HepG2 (cell line): Measurements from ENCODE around the gene L1CAM. TPM values are rescaled to one million over a fixed set of nuclear protein-coding genes. Genes with fewer than 3 reads are reported as not detected.

Experiments used
- ATAC-seq: fragments of 200-7000 bp; cut with Tn5 transposase; 3 replicates; pipeline ENCODE4 v1.9.1; 2020; ENCODE audit warnings: mild to moderate bottlenecking, moderate library complexity
- BruUV-seq: library from RNA; stranded (reverse); fragments of 400-500 nt; replicated peaks from 2 replicates; lab custom pipeline; 2021; lab: Mats Ljungman, UMichigan
- CTCF ChIA-PET: fragments of 300-600 bp; formaldehyde crosslinking; extraction: SDS; loops from one replicate; lab custom pipeline; 2021; ENCODE audit warnings: low total read pairs, inconsistent platforms, low intra/inter-chr PET ratio; lab: Yijun Ruan, JAX
- POLR2A ChIA-PET: fragments of 350-600 bp; sonication (Branson Sonifier 250); formaldehyde crosslinking; loops from one replicate; lab custom pipeline; 2020; ENCODE audit warnings: antibody characterized with exemption, inconsistent platforms; lab: Yijun Ruan, JAX
- DNase-seq: peaks from one replicate; pipeline ENCODE4 v3.0.0-alpha.2; 2015; ENCODE audit warnings: low spot score
- FAIRE-seq: peaks from 3 replicates; lab custom pipeline; 2011; peaks lifted over from hg19 to GRCh38; lab: Jason Lieb, UNC
- H2AFZ ChIP-seq: one replicate; pipeline ENCODE4 v1.6.1; 2011; ENCODE audit warnings: low read length, inconsistent platforms
- H3K27ac ChIP-seq: fragments of 300-600 bp; 3 replicates; pipeline ENCODE4 v1.8.0; 2011; ENCODE audit warnings: mixed run types, mild to moderate bottlenecking, mixed read lengths, low read length, inconsistent platforms; ENCODE audit not compliant: insufficient read depth; ENCODE audit errors: extremely low read length
- H3K27me3 ChIP-seq, 2 experiments: fragments of 200-600 bp in 1 of 2; 2 replicates in 1 of 2; 3 replicates in 1 of 2; pipeline versions ENCODE4 v1.6.0 to v1.8.0; 2011; ENCODE audit warnings: low read length in 2 of 2, mild to moderate bottlenecking in 2 of 2, moderate library complexity in 2 of 2, inconsistent platforms in 1 of 2; ENCODE audit not compliant: insufficient read depth in 2 of 2, control insufficient read depth in 1 of 2
- H3K36me3 ChIP-seq, 2 experiments: fragments of 200-600 bp in 1 of 2; replicated peaks in 1 of 2; 2 replicates in 1 of 2; 3 replicates in 1 of 2; pipeline versions ENCODE4 v1.5.1 to v1.8.0; 2011; ENCODE audit warnings: low read length in 2 of 2, inconsistent platforms in 1 of 2; ENCODE audit not compliant: insufficient read depth in 2 of 2, control insufficient read depth in 1 of 2
- H3K4me1 ChIP-seq: 2 replicates; pipeline ENCODE4 v1.5.1; 2012; ENCODE audit warnings: low read length, inconsistent platforms; ENCODE audit not compliant: insufficient read depth
- H3K4me2 ChIP-seq: 2 replicates; pipeline ENCODE4 v1.6.0; 2011; ENCODE audit warnings: low read depth, low read length, inconsistent platforms
- H3K4me3 ChIP-seq, 3 experiments: fragments of 200-600 bp in 1 of 3; sonication (generic), shearing (Covaris generic) in 1 of 3; replicated peaks in 1 of 3; 2 replicates each; pipeline ENCODE4 v1.5.1; 2011 to 2016; ENCODE audit warnings: low read length in 3 of 3, inconsistent platforms in 2 of 3, low read depth in 2 of 3, mild to moderate bottlenecking in 2 of 3, control low read depth in 1 of 3, mixed read lengths in 1 of 3; ENCODE audit not compliant: insufficient read depth in 1 of 3
- H3K79me2 ChIP-seq: one replicate; pipeline ENCODE4 v1.6.1; 2011; ENCODE audit warnings: low read length, inconsistent platforms; ENCODE audit not compliant: insufficient read depth
- H3K9ac ChIP-seq: 2 replicates; pipeline ENCODE4 v1.6.0; 2011; ENCODE audit warnings: mild to moderate bottlenecking, low read depth, low read length, inconsistent platforms; ENCODE audit not compliant: insufficient read depth
- H3K9me3 ChIP-seq: 2 replicates; pipeline ENCODE4 v1.5.1; 2012; ENCODE audit warnings: mild to moderate bottlenecking, low read length
- H4K20me1 ChIP-seq: 2 replicates; pipeline ENCODE4 v1.6.0; 2011; ENCODE audit warnings: inconsistent platforms, mild to moderate bottlenecking, low read length, moderate library complexity; ENCODE audit not compliant: insufficient read depth
- ATM ChIP-seq: fragments of 450-650 bp; IDR thresholded peaks from 2 replicates; pipeline ENCODE4 v1.7.1; 2017; ENCODE audit warnings: mild to moderate bottlenecking, borderline replicate concordance
- RARA ChIP-seq: IDR thresholded peaks from 2 replicates; pipeline ENCODE4 v1.6.1; 2016; ENCODE audit warnings: missing genetic modification reagents, missing compliant biosample characterization
- TRIM24 ChIP-seq: sonication (generic); formaldehyde crosslinking; IDR thresholded peaks from 2 replicates; pipeline ENCODE4 v1.8.0; 2022; ENCODE audit warnings: mild to moderate bottlenecking, missing genetic modification reagents
- XBP1 ChIP-seq: sonication (generic); formaldehyde crosslinking; IDR thresholded peaks from 2 replicates; pipeline ENCODE4 v1.5.0; 2020; ENCODE audit warnings: missing genetic modification reagents
- ZNF670 ChIP-seq: sonication (generic); formaldehyde crosslinking; IDR thresholded peaks from 2 replicates; pipeline ENCODE4 v1.8.0; 2022; ENCODE audit warnings: mild to moderate bottlenecking, missing genetic modification reagents, borderline replicate concordance
- ZSCAN30 ChIP-seq: sonication (generic); formaldehyde crosslinking; IDR thresholded peaks from 2 replicates; pipeline ENCODE4 v1.5.0; 2020; ENCODE audit warnings: mild to moderate bottlenecking, missing genetic modification reagents
- WGBS: methylation state at CpG from one replicate; pipeline ENCODE4 v1.1.6; 2017; ENCODE audit warnings: low lambda C conversion rate; 5-methylcytosine and 5-hydroxymethylcytosine counted together
- in situ Hi-C: cut with HindIII; loops from 2 replicates; pipeline ENCODE4 v1.10.0; 2017; ENCODE audit warnings: low pct_unique_long_range_greater_than_20kb; ENCODE audit not compliant: extremely low pct_ligation_motif_present
- intact Hi-C: fragments of 100-400 bp; cut with micrococcal nuclease; formaldehyde crosslinking; loops from one replicate; pipeline ENCODE4 v1.10.0; 2022; ENCODE audit not compliant: unreplicated experiment
- polyA plus RNA-seq, 8 experiments: library from polyadenylated mRNA; depleted of rRNA in 3 of 8; stranded (reverse) in 7 of 8; unstranded in 1 of 8; fragments of >200 nt; fragmentation: Illumina TruSeq in 4 of 8; extraction: Trizol in 4 of 8; gene quantifications; 2 replicates each; pipeline versions ENCODE4 v1.2.1 to v1.2.3, GENCODE V29; 2011 to 2016; ENCODE audit warnings: low read depth in 4 of 8, missing spikeins in 1 of 8, mixed read lengths in 1 of 8; ENCODE audit not compliant: insufficient read depth in 1 of 8
- total RNA-seq, 5 experiments: library from RNA; depleted of rRNA; stranded (reverse); fragments of >200 nt; fragmentation: Illumina TruSeq; extraction: Trizol; gene quantifications; 2 replicates each; pipeline ENCODE4 v1.2.3, GENCODE V29; 2016; ENCODE audit warnings: low read depth in 1 of 5
- TF ChIP-seq, protein P1 (sequence below): sonication (generic); formaldehyde crosslinking; IDR thresholded peaks from 2 replicates; pipeline ENCODE4 v1.5.0; 2020; ENCODE audit warnings: mild to moderate bottlenecking, missing genetic modification reagents, borderline replicate concordance
- TF ChIP-seq, protein P2 (sequence below): sonication (generic); formaldehyde crosslinking; IDR thresholded peaks from 2 replicates; pipeline ENCODE4 v1.4.0; 2020; ENCODE audit warnings: missing genetic modification reagents
- TF ChIP-seq, protein P3 (sequence below): sonication (generic); formaldehyde crosslinking; IDR thresholded peaks from 2 replicates; pipeline ENCODE4 v1.5.0; 2020; ENCODE audit warnings: mild to moderate bottlenecking, missing genetic modification reagents, moderate library complexity

L1CAM gene
- total and polyA plus RNA-seq, 2 of the 13 experiments (the other 11 are each of a cell fraction or from before 2014, with no cell fraction given) = 1.4 to 2.0 TPM

DNA sequence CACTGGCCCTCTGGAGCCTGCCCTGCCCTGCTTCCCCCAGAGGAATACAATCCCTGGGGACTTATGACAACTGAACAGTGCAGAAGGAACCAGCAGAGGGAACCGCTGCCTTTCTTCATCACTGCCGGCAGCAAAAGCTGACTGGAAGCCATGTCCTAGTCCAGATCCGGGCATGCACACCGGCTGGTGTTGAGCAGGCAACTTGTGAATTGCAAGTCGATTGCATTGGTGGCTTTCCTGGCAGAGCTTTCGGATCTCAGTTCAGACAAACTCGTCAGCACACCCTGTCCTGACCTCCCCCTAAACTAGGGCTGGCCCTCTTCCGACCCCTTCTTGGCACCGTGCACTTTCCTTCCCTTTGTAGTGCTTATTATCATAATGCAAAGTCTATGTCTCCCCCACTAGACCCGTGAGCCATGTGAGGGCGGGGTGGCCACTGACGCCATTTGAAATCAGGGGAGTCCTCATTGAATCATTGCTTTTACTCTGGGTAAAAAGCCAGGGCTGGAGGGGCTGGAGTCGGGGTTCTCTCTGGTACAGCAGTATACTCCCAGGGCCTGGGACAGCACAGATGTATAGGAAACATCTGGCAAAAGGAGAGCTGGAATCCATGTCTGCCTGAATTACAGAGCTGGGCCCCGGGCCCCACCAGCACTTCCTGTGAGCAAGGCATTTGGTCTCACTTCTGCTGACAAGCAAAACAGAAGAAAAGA, 38.3 kb upstream of the L1CAM start:
- Histone ChIP-seq H2AFZ (no peak overlapping the region), H3K27ac (peak overlapping the region; percentile 40), H3K79me2 (no peaks in the 10 kb centered on the region), H3K36me3 (no peaks in the 10 kb centered on the region), H3K4me2 (peak overlapping the region; percentile 61), H3K4me3 (peak overlapping the region in 1 of 3 experiments; percentile 16; a peak in 1 of 6 replicates), H3K9ac (peak overlapping the region; percentile 52; the same call in 1 of the 2 replicates), H4K20me1 (no peaks in the 10 kb centered on the region), H3K4me1 (peaks cover 61% of the 10 kb centered on the region), H3K9me3 (no peaks in the 10 kb centered on the region), H3K27me3 (no peaks in the 10 kb centered on the region; a peak in 1 of 5 replicates)
- POLR2A ChIA-PET = interaction anchor here (1.4 to 3.7 kb wide), 3 partner anchors 11 to 24 kb away, joined by 4 to 20 read pairs (median 9); partner anchors contain the start of gene NAA10
- in situ Hi-C loops (no loop called here), intact Hi-C loops (loop anchor here (2.0 kb wide), 1 partner anchor 22 kb away; no protein-coding TSS in a partner anchor)
- CTCF ChIA-PET = interaction anchor here (2.3 to 4.4 kb wide), 2 partner anchors 23 to 29 kb away, joined by 8 to 29 read pairs; no protein-coding TSS in a partner anchor
- DNase-seq (peak; percentile 58), FAIRE-seq (peak; percentile 89), ATAC-seq (peak; percentile 33)
- 58% methylated on average over 2 of the region's 14 CpGs for WGBS
- BruUV-seq = no TSS peak
- TF ChIP-seq RARA (CRISPR knock-in tag) = no peak
- no peak for TF ChIP-seq ATM
- TF ChIP-seq, protein P1, sequence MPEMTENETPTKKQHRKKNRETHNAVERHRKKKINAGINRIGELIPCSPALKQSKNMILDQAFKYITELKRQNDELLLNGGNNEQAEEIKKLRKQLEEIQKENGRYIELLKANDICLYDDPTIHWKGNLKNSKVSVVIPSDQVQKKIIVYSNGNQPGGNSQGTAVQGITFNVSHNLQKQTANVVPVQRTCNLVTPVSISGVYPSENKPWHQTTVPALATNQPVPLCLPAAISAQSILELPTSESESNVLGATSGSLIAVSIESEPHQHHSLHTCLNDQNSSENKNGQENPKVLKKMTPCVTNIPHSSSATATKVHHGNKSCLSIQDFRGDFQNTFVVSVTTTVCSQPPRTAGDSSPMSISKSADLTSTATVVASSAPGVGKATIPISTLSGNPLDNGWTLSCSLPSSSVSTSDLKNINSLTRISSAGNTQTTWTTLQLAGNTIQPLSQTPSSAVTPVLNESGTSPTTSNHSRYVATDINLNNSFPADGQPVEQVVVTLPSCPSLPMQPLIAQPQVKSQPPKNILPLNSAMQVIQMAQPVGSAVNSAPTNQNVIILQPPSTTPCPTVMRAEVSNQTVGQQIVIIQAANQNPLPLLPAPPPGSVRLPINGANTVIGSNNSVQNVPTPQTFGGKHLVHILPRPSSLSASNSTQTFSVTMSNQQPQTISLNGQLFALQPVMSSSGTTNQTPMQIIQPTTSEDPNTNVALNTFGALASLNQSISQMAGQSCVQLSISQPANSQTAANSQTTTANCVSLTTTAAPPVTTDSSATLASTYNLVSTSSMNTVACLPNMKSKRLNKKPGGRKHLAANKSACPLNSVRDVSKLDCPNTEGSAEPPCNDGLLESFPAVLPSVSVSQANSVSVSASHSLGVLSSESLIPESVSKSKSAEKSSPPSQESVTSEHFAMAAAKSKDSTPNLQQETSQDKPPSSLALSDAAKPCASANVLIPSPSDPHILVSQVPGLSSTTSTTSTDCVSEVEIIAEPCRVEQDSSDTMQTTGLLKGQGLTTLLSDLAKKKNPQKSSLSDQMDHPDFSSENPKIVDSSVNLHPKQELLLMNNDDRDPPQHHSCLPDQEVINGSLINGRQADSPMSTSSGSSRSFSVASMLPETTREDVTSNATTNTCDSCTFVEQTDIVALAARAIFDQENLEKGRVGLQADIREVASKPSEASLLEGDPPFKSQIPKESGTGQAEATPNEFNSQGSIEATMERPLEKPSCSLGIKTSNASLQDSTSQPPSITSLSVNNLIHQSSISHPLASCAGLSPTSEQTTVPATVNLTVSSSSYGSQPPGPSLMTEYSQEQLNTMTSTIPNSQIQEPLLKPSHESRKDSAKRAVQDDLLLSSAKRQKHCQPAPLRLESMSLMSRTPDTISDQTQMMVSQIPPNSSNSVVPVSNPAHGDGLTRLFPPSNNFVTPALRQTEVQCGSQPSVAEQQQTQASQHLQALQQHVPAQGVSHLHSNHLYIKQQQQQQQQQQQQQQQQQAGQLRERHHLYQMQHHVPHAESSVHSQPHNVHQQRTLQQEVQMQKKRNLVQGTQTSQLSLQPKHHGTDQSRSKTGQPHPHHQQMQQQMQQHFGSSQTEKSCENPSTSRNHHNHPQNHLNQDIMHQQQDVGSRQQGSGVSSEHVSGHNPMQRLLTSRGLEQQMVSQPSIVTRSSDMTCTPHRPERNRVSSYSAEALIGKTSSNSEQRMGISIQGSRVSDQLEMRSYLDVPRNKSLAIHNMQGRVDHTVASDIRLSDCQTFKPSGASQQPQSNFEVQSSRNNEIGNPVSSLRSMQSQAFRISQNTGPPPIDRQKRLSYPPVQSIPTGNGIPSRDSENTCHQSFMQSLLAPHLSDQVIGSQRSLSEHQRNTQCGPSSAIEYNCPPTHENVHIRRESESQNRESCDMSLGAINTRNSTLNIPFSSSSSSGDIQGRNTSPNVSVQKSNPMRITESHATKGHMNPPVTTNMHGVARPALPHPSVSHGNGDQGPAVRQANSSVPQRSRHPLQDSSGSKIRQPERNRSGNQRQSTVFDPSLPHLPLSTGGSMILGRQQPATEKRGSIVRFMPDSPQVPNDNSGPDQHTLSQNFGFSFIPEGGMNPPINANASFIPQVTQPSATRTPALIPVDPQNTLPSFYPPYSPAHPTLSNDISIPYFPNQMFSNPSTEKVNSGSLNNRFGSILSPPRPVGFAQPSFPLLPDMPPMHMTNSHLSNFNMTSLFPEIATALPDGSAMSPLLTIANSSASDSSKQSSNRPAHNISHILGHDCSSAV (CRISPR knock-in tag) = no peak
- no peak for TF ChIP-seq ZSCAN30
- no peak for TF ChIP-seq ZNF670
- TF ChIP-seq, protein P2, sequence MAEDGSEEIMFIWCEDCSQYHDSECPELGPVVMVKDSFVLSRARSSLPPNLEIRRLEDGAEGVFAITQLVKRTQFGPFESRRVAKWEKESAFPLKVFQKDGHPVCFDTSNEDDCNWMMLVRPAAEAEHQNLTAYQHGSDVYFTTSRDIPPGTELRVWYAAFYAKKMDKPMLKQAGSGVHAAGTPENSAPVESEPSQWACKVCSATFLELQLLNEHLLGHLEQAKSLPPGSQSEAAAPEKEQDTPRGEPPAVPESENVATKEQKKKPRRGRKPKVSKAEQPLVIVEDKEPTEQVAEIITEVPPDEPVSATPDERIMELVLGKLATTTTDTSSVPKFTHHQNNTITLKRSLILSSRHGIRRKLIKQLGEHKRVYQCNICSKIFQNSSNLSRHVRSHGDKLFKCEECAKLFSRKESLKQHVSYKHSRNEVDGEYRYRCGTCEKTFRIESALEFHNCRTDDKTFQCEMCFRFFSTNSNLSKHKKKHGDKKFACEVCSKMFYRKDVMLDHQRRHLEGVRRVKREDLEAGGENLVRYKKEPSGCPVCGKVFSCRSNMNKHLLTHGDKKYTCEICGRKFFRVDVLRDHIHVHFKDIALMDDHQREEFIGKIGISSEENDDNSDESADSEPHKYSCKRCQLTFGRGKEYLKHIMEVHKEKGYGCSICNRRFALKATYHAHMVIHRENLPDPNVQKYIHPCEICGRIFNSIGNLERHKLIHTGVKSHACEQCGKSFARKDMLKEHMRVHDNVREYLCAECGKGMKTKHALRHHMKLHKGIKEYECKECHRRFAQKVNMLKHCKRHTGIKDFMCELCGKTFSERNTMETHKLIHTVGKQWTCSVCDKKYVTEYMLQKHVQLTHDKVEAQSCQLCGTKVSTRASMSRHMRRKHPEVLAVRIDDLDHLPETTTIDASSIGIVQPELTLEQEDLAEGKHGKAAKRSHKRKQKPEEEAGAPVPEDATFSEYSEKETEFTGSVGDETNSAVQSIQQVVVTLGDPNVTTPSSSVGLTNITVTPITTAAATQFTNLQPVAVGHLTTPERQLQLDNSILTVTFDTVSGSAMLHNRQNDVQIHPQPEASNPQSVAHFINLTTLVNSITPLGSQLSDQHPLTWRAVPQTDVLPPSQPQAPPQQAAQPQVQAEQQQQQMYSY = peak; percentile 58; the same call in 1 of the 2 replicates
- no peak for TF ChIP-seq TRIM24 (CRISPR knock-in tag)
- no peak for TF ChIP-seq XBP1 (CRISPR knock-in tag)
- TF ChIP-seq, protein P3, sequence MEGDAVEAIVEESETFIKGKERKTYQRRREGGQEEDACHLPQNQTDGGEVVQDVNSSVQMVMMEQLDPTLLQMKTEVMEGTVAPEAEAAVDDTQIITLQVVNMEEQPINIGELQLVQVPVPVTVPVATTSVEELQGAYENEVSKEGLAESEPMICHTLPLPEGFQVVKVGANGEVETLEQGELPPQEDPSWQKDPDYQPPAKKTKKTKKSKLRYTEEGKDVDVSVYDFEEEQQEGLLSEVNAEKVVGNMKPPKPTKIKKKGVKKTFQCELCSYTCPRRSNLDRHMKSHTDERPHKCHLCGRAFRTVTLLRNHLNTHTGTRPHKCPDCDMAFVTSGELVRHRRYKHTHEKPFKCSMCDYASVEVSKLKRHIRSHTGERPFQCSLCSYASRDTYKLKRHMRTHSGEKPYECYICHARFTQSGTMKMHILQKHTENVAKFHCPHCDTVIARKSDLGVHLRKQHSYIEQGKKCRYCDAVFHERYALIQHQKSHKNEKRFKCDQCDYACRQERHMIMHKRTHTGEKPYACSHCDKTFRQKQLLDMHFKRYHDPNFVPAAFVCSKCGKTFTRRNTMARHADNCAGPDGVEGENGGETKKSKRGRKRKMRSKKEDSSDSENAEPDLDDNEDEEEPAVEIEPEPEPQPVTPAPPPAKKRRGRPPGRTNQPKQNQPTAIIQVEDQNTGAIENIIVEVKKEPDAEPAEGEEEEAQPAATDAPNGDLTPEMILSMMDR (CRISPR knock-in tag) = peak; percentile 75
